NCI-H1694 treated with DMSO at 0.1 percent for 48 hours (cell line): ENCODE results near the gene TRIM47.
A peak's percentile ranks its signal among the peaks of the same experiment; 100 is the strongest.

Experiments
- DNase-seq: peaks from one replicate; lab custom pipeline; 2025; lab: John Stamatoyannopoulos, UW

TRIM47 gene

GRCh38 chr17:75878174-75878998 lies at the start of gene TRIM47:
TRIM47 (minus strand) TSS chr17:75878581; CDS start chr17:75878548, 33 bp downstream.
- DNase-seq: no peak

GRCh38 chr17:75927286-75927922 lies 49.0 kb upstream of the TRIM47 start:
- DNase-seq: peak; percentile 12

- no peak for DNase-seq
Observed at GRCh38 chr17:75926456-75926855, 48.1 kb upstream of the TRIM47 start.

- DNase-seq: no peak
Observed at GRCh38 chr17:75925912-75926311, 47.5 kb upstream of the TRIM47 start.

- no peak for DNase-seq
Observed at GRCh38 chr17:75925103-75925502, 46.7 kb upstream of the TRIM47 start.

GRCh38 chr17:75922963-75923874 lies 44.8 kb upstream of the TRIM47 start:
- DNase-seq: no peak

GRCh38 chr17:75922173-75922961 lies 44.0 kb upstream of the TRIM47 start:
- no peak for DNase-seq

GRCh38 chr17:75921596-75921995 lies 43.2 kb upstream of the TRIM47 start:
- no peak for DNase-seq

GRCh38 chr17:75920045-75920560 lies 41.7 kb upstream of the TRIM47 start:
- no peak for DNase-seq

- no peak for DNase-seq
Observed at GRCh38 chr17:75919611-75920010, 41.2 kb upstream of the TRIM47 start.

- no peak for DNase-seq
Observed at GRCh38 chr17:75917917-75918445, 39.6 kb upstream of the TRIM47 start.

GRCh38 chr17:75917141-75917916 lies 38.9 kb upstream of the TRIM47 start:
- no peak for DNase-seq

GRCh38 chr17:75915268-75915667 lies 36.9 kb upstream of the TRIM47 start:
- DNase-seq: no peak

GRCh38 chr17:75914643-75915267 lies 36.4 kb upstream of the TRIM47 start:
- no peak for DNase-seq

GRCh38 chr17:75913537-75914210 lies 35.3 kb upstream of the TRIM47 start:
- DNase-seq: no peak

GRCh38 chr17:75910699-75911098 lies 32.3 kb upstream of the TRIM47 start:
- no peak for DNase-seq

- peak; percentile 17 for DNase-seq
Observed at GRCh38 chr17:75909812-75910274, 31.5 kb upstream of the TRIM47 start.

GRCh38 chr17:75909051-75909811 lies 30.9 kb upstream of the TRIM47 start:
- DNase-seq: no peak
